Body of pancreas (tissue), 4 donors: ENCODE measurements around the gene AGBL4.

ENCODE experiments used
- POLR2A ChIP-seq, 3 donors: fragments of 450-650 bp; IDR thresholded peaks; one replicate each; pipeline ENCODE4 v1.6.1; 2016; ENCODE audit warnings: antibody characterized with exemption in 3 of 3, mild to moderate bottlenecking in 2 of 3
- TF ChIP-seq, protein P1 (sequence below), 7 experiments: fragments of 450-650 bp in 4 of 7; fragments of 200-600 bp in 3 of 7; sonication (generic) in 3 of 7; IDR thresholded peaks; one replicate each; pipeline ENCODE4 v1.5.1; 2016 to 2019; ENCODE audit warnings: antibody characterized with exemption in 7 of 7

DNA sequence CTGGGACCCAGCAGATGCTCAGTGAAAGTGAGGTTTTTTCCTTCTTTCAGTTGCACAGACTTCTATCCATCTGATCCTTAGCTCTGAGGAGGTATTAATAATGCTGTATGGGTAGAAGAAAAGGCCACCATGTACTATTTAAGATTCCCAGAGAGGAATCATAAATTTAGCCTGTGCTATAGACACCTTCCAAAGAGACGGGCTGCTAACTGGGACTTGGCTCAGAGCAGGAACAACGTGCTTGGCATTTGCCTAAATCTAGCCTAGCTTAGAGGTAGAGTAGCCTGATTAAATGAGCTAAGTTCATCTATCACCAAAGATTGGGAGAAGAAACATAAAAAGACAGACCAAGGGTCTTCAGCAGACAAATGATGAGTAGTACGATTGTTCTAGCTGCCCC is 1070.1 kb downstream of the AGBL4 start:
- TF ChIP-seq, protein P1, sequence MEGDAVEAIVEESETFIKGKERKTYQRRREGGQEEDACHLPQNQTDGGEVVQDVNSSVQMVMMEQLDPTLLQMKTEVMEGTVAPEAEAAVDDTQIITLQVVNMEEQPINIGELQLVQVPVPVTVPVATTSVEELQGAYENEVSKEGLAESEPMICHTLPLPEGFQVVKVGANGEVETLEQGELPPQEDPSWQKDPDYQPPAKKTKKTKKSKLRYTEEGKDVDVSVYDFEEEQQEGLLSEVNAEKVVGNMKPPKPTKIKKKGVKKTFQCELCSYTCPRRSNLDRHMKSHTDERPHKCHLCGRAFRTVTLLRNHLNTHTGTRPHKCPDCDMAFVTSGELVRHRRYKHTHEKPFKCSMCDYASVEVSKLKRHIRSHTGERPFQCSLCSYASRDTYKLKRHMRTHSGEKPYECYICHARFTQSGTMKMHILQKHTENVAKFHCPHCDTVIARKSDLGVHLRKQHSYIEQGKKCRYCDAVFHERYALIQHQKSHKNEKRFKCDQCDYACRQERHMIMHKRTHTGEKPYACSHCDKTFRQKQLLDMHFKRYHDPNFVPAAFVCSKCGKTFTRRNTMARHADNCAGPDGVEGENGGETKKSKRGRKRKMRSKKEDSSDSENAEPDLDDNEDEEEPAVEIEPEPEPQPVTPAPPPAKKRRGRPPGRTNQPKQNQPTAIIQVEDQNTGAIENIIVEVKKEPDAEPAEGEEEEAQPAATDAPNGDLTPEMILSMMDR (IDR thresholded peaks at IDR 0.05): no peak
- TF ChIP-seq POLR2A (IDR thresholded peaks at IDR 0.05): no peak
